Measurements from ENCODE around the gene DARS2.

- TF ChIP-seq EZH2 (IDR thresholded peaks at IDR 0.05; ENCODE audit: borderline replicate concordance) = no peak
- TF ChIP-seq CTCF (IDR thresholded peaks at IDR 0.05; ENCODE audit: poor library complexity) = no peak
- no peak for TF ChIP-seq EZH2phosphoT487 (IDR thresholded peaks at IDR 0.05; ENCODE audit: low read depth, severe bottlenecking, unreplicated experiment)
Observed at GRCh38 chr1:173884701-173885100, 60.2 kb downstream of the DARS2 start.
